ENCODE data around the gene PLEKHB2.

- TF ChIP-seq CTCF (conservative IDR thresholded peaks at IDR 0.05; ENCODE audit: low read depth in 2 of 2) (no peak), EZH2 (IDR thresholded peaks at IDR 0.05; ENCODE audit: low read depth, unreplicated experiment) (no peak), ZNF331 (CRISPR knock-in tag; IDR thresholded peaks at IDR 0.05; ENCODE audit: low read depth) (no peak), ZNF462 (CRISPR knock-in tag; IDR thresholded peaks at IDR 0.05) (no peak), POLR2AphosphoS5 (IDR thresholded peaks at IDR 0.05; ENCODE audit: low read depth) (no peak), REST (IDR thresholded peaks at IDR 0.05; ENCODE audit: unreplicated experiment) (no peak), NANOG (IDR thresholded peaks at IDR 0.05; ENCODE audit: borderline replicate concordance) (no peak), JUNB (IDR thresholded peaks at IDR 0.05; ENCODE audit: unreplicated experiment) (no peak), EZH2phosphoT487 (IDR thresholded peaks at IDR 0.05; ENCODE audit: unreplicated experiment) (no peak), ETS1 (IDR thresholded peaks at IDR 0.05) (no peak)
Measured at GRCh38 chr2:131151398-131151797, 46.3 kb downstream of the PLEKHB2 start.

Data from GM23338 (cell line).